ENCODE data around the gene PPL. TPM values are rescaled to one million over a fixed set of nuclear protein-coding genes. Genes with fewer than 3 reads are reported as not detected.

The PPL gene
- total and polyA plus RNA-seq, 2 of the 8 experiments (the other 6 are each of a cell fraction or from before 2014, with no cell fraction given): 11.3 to 29.5 TPM

DNA sequence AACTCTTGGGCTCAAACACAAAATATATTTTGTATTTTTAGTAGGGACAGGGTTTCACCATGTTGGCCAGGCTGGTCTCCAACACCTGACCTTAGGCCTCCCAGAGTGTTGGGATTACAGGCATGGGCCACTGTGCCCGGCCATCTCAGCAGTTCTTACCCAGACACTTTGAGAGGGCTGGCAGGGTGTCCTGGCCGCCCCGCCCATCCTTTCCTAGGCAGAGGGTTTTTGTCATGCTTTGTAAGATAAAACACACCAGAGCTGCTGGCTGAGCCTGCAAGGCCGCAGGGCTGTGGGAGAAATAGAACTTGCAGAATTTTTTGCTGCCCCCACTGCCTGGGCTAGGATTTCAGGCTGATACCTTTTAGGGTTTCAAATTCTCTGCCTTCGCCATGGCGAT, 8.7 kb downstream of the PPL start:
- no peak overlapping the region for H3K4me3 ChIP-seq (ENCODE audit: extremely low read depth in 1 of 4, insufficient read depth in 2 of 4, low read depth in 3 of 4, low read length in 4 of 4)
- ChIA-PET CTCF (ENCODE audit: partially characterized antibody) (interaction anchor here (1.0 to 1.9 kb wide), 2 partner anchors 44 to 245 kb away, joined by 3 to 5 read pairs; no protein-coding TSS in a partner anchor), POLR2A (ENCODE audit: partially characterized antibody) (no interaction called here)
- no peak overlapping the region for H3K4me2 ChIP-seq (ENCODE audit: insufficient read depth in 1 of 2, low read depth in 2 of 2, low read length in 2 of 2)
- WGBS, 2 experiments (ENCODE audit: extremely low coverage in 1 of 2, insufficient coverage in 1 of 2, insufficient read length in 1 of 2, insufficient replicate concordance in 2 of 2, low coverage in 1 of 2, low lambda C conversion rate in 2 of 2, missing lambda C conversion rate in 1 of 2): 88% methylated on average over 6 of the region's 6 CpGs; no CpG with 5 or more reads in 1 of the 2 experiments
- no peak for TF ChIP-seq MAFK (IDR thresholded peaks at IDR 0.05; ENCODE audit: low read depth, low read length)
- TF ChIP-seq MAX (IDR thresholded peaks at IDR 0.05): no peak
- no peak overlapping the region for H3K27ac ChIP-seq (ENCODE audit: low read depth, low read length)
- no peak overlapping the region for H4K5ac ChIP-seq (ENCODE audit: insufficient read length, low read depth, low read length)
- H2BK20ac ChIP-seq (ENCODE audit: low read length): no peak overlapping the region
- no peak overlapping the region for H3K23ac ChIP-seq (ENCODE audit: insufficient read length)
- peaks cover 0 to 8% (median 2%) of the 10 kb centered on the region in 4 experiments; a peak in 3 of 8 replicates for H3K36me3 ChIP-seq (ENCODE audit: control insufficient read depth in 2 of 4, insufficient read depth in 4 of 4, low read length in 3 of 4)
- FAIRE-seq: no peak
- no peak overlapping the region for H2BK12ac ChIP-seq (ENCODE audit: low read depth, low read length)
- H3K79me2 ChIP-seq (ENCODE audit: control insufficient read depth in 1 of 2, insufficient read depth in 2 of 2, low read length in 2 of 2): peaks cover 0 to 6% of the 10 kb centered on the region in 2 experiments; a peak in 2 of 4 replicates
- H3K79me1 ChIP-seq (ENCODE audit: low read depth, low read length): peaks cover 4% of the 10 kb centered on the region
- no peak overlapping the region for H2BK5ac ChIP-seq (ENCODE audit: low read depth, low read length)
- H2BK120ac ChIP-seq (replicated peaks; ENCODE audit: low read depth, low read length): no peak overlapping the region
- no peak for DNase-seq (ENCODE audit: low read depth in 1 of 2, low spot score in 2 of 2)
- H3K4ac ChIP-seq (replicated peaks; ENCODE audit: insufficient read length, low read depth, low read length): no peak overlapping the region
- H3K18ac ChIP-seq (ENCODE audit: extremely low read depth, low read length): no peak overlapping the region
- no peak overlapping the region for H4K91ac ChIP-seq (replicated peaks; ENCODE audit: insufficient read length, low read length)
- H3K56ac ChIP-seq (replicated peaks; ENCODE audit: insufficient read length, low read depth, low read length): no peak overlapping the region
- peaks cover 0 to 12% of the 10 kb centered on the region in 2 experiments for H4K20me1 ChIP-seq (replicated peaks in 1 of 2; ENCODE audit: control insufficient read depth in 1 of 2, insufficient read depth in 2 of 2, low read length in 2 of 2)
- H3K9ac ChIP-seq (replicated peaks in 1 of 4; ENCODE audit: extremely low read depth in 1 of 4, low read depth in 3 of 4, low read length in 3 of 4): no peak overlapping the region
- H2AK5ac ChIP-seq (ENCODE audit: low read depth, low read length): no peak overlapping the region
- H2AFZ ChIP-seq (ENCODE audit: low read length): no peak overlapping the region
- peaks cover 0 to 8% (median 3%) of the 10 kb centered on the region in 4 experiments; a peak in 4 of 7 replicates for H3K4me1 ChIP-seq (replicated peaks in 1 of 4; ENCODE audit: control insufficient read depth in 3 of 4, insufficient read depth in 4 of 4, low read length in 3 of 4)
- peaks cover 4 to 5% of the 10 kb centered on the region in 2 experiments; a peak in 2 of 4 replicates for H3K9me3 ChIP-seq (ENCODE audit: insufficient read depth in 2 of 2, low read depth in 1 of 2, low read length in 1 of 2)
- H4K8ac ChIP-seq (ENCODE audit: extremely low read depth, insufficient read depth, low read length): no peak overlapping the region
- H3K14ac ChIP-seq (ENCODE audit: insufficient read length): no peak overlapping the region
- no peaks in the 10 kb centered on the region; a peak in 1 of 7 replicates for H3K27me3 ChIP-seq (replicated peaks in 1 of 4; ENCODE audit: control insufficient read depth in 3 of 4, extremely low read depth in 1 of 4, insufficient read depth in 3 of 4, low read length in 3 of 4)
- no peak overlapping the region for H2BK15ac ChIP-seq (ENCODE audit: low read length)
- H3K23me2 ChIP-seq (ENCODE audit: low read depth, low read length): no peaks in the 10 kb centered on the region

All from H1 (cell line).